HEK293 (cell line): Measurements from ENCODE around the gene KRTAP4-6.

ENCODE experiments used
- CTCF ChIA-PET: fragments of 350-600 bp; formaldehyde crosslinking; extraction: SDS; loops from one replicate; lab custom pipeline; 2021; ENCODE audit warnings: antibody characterized with exemption; lab: Yijun Ruan, JAX
- POLR2A ChIA-PET: fragments of 300-600 bp; formaldehyde crosslinking; extraction: SDS; loops from one replicate; lab custom pipeline; 2020; ENCODE audit warnings: antibody characterized with exemption, inconsistent platforms; lab: Yijun Ruan, JAX
- H3K27ac ChIP-seq: fragments of 200-500 bp; sonication (Bioruptor generic); 2 replicates; pipeline ENCODE4 v1.5.1; 2014; ENCODE audit warnings: low read depth, low read length, control low read depth, inconsistent platforms; ENCODE audit errors: extremely low read depth
- H3K36me3 ChIP-seq, 2 experiments: fragments of 200-500 bp in 1 of 2; sonication (Bioruptor generic) in 1 of 2; 1 replicate in 1 of 2; 2 replicates in 1 of 2; pipeline ENCODE4 v1.5.1; 2014 to 2017; ENCODE audit warnings: inconsistent platforms in 2 of 2, low read length in 2 of 2; ENCODE audit not compliant: control insufficient read depth in 2 of 2, insufficient read depth in 1 of 2
- H3K4me1 ChIP-seq: fragments of 200-500 bp; sonication (Bioruptor generic); 2 replicates; pipeline ENCODE4 v1.5.1; 2014; ENCODE audit warnings: mild to moderate bottlenecking, low read length, inconsistent platforms; ENCODE audit not compliant: control insufficient read depth, insufficient read depth
- H3K4me3 ChIP-seq: 2 replicates; pipeline ENCODE4 v1.5.1; 2011; ENCODE audit warnings: low read depth, mild to moderate bottlenecking, control low read depth, low read length, moderate library complexity
- H3K9me3 ChIP-seq: fragments of 200-500 bp; sonication (Bioruptor generic); 2 replicates; pipeline ENCODE4 v1.5.1; 2014; ENCODE audit warnings: low read depth, low read length, inconsistent platforms; ENCODE audit not compliant: control insufficient read depth, insufficient read depth
- BCL11A ChIP-seq: fragments of 450-650 bp; formaldehyde crosslinking; IDR thresholded peaks from 2 replicates; pipeline ENCODE4 v1.5.1; 2016; ENCODE audit warnings: low read depth, missing biosample characterization, missing genetic modification characterization
- BCL11B ChIP-seq: fragments of 450-650 bp; formaldehyde crosslinking; IDR thresholded peaks from 2 replicates; pipeline ENCODE4 v1.5.1; 2016; ENCODE audit warnings: low read depth, missing biosample characterization, missing genetic modification characterization
- EGR2 ChIP-seq: fragments of 450-650 bp; formaldehyde crosslinking; IDR thresholded peaks from 2 replicates; pipeline ENCODE4 v1.5.1; 2016; ENCODE audit warnings: low read depth, missing biosample characterization, missing genetic modification characterization
- FEZF1 ChIP-seq: fragments of 450-650 bp; formaldehyde crosslinking; IDR thresholded peaks from 2 replicates; pipeline ENCODE4 v1.5.1; 2016; ENCODE audit warnings: missing biosample characterization, missing genetic modification characterization
- GLI2 ChIP-seq: fragments of 450-650 bp; formaldehyde crosslinking; IDR thresholded peaks from 2 replicates; pipeline ENCODE4; 2017; ENCODE audit warnings: missing biosample characterization, missing genetic modification characterization, low read depth, borderline replicate concordance
- SETDB1 ChIP-seq: IDR thresholded peaks from one replicate; pipeline ENCODE4 v1.6.1; 2017; ENCODE audit warnings: mild to moderate bottlenecking, low read length, moderate library complexity, mixed read lengths; ENCODE audit not compliant: insufficient read length
- WT1 ChIP-seq: fragments of 450-650 bp; formaldehyde crosslinking; IDR thresholded peaks from 2 replicates; pipeline ENCODE4 v1.5.1; 2016; ENCODE audit warnings: missing biosample characterization, missing genetic modification characterization
- ZFP37 ChIP-seq: fragments of 450-650 bp; formaldehyde crosslinking; IDR thresholded peaks from 2 replicates; pipeline ENCODE4 v1.5.1; 2016; ENCODE audit warnings: missing biosample characterization, missing genetic modification characterization
- ZNF146 ChIP-seq: fragments of 450-650 bp; formaldehyde crosslinking; IDR thresholded peaks from 2 replicates; pipeline ENCODE4 v1.5.1; 2016; ENCODE audit warnings: missing biosample characterization, missing genetic modification characterization
- ZNF175 ChIP-seq: fragments of 450-650 bp; formaldehyde crosslinking; IDR thresholded peaks from 2 replicates; pipeline ENCODE4 v1.5.1; 2016; ENCODE audit warnings: missing biosample characterization, missing genetic modification characterization
- ZNF211 ChIP-seq: fragments of 450-650 bp; formaldehyde crosslinking; IDR thresholded peaks from 2 replicates; pipeline ENCODE4 v1.5.1; 2016; ENCODE audit warnings: low read depth, missing biosample characterization, missing genetic modification characterization
- ZNF274 ChIP-seq, 2 experiments: fragments of 200-500 bp in 1 of 2; fragments of 450-650 bp in 1 of 2; sonication (Bioruptor generic) in 1 of 2; formaldehyde crosslinking in 1 of 2; IDR thresholded peaks; 2 replicates each; pipeline versions ENCODE4 v1.5.1 to v1.6.1; 2014 to 2016; ENCODE audit warnings: borderline replicate concordance in 1 of 2, inconsistent platforms in 1 of 2, low read length in 1 of 2, missing biosample characterization in 1 of 2, missing genetic modification characterization in 1 of 2
- ZNF335 ChIP-seq: fragments of 450-650 bp; formaldehyde crosslinking; conservative IDR thresholded peaks from 2 replicates; pipeline ENCODE4 v1.5.1; 2016; ENCODE audit warnings: missing biosample characterization, missing genetic modification characterization
- ZNF341 ChIP-seq: fragments of 450-650 bp; formaldehyde crosslinking; IDR thresholded peaks from 2 replicates; pipeline ENCODE4; 2016; ENCODE audit warnings: low read depth, missing biosample characterization, missing genetic modification characterization
- ZNF354C ChIP-seq: fragments of 450-650 bp; formaldehyde crosslinking; IDR thresholded peaks from 2 replicates; pipeline ENCODE4 v1.5.1; 2016; ENCODE audit warnings: missing biosample characterization, missing genetic modification characterization, low read depth, borderline replicate concordance
- ZNF404 ChIP-seq: fragments of 450-650 bp; formaldehyde crosslinking; IDR thresholded peaks from 2 replicates; pipeline ENCODE4 v1.5.1; 2017; ENCODE audit warnings: missing biosample characterization, missing genetic modification characterization
- ZNF610 ChIP-seq: fragments of 450-650 bp; formaldehyde crosslinking; IDR thresholded peaks from 2 replicates; pipeline ENCODE4 v1.5.1; 2016; ENCODE audit warnings: missing biosample characterization, missing genetic modification characterization, borderline replicate concordance
- ZNF707 ChIP-seq: fragments of 450-650 bp; formaldehyde crosslinking; IDR thresholded peaks from 2 replicates; pipeline ENCODE4 v1.5.1; 2016; ENCODE audit warnings: missing biosample characterization, missing genetic modification characterization
- ZNF747 ChIP-seq: fragments of 450-650 bp; formaldehyde crosslinking; IDR thresholded peaks from 2 replicates; pipeline ENCODE4 v1.5.1; 2016; ENCODE audit warnings: missing biosample characterization, missing genetic modification characterization
- TF ChIP-seq, protein P1 (sequence below): sonication (generic); formaldehyde crosslinking; IDR thresholded peaks from 2 replicates; pipeline ENCODE4 v1.8.1; 2022; ENCODE audit warnings: mild to moderate bottlenecking, moderate library complexity, missing genetic modification reagents
- TF ChIP-seq, protein P2 (sequence below): fragments of 450-650 bp; formaldehyde crosslinking; optimal IDR thresholded peaks from 2 replicates; pipeline ENCODE3; 2016; ENCODE audit warnings: missing biosample characterization, mild to moderate bottlenecking, missing genetic modification characterization
- TF ChIP-seq, protein P3 (sequence below): fragments of 450-650 bp; formaldehyde crosslinking; IDR thresholded peaks from 2 replicates; pipeline ENCODE4 v1.5.0; 2017; ENCODE audit warnings: missing biosample characterization, missing genetic modification characterization, borderline replicate concordance
- TF ChIP-seq, protein P4 (sequence below): fragments of 450-650 bp; formaldehyde crosslinking; IDR thresholded peaks from 2 replicates; pipeline ENCODE4 v1.5.1; 2016; ENCODE audit warnings: missing biosample characterization, missing genetic modification characterization
- TF ChIP-seq, protein P5 (sequence below): fragments of 450-650 bp; formaldehyde crosslinking; IDR thresholded peaks from 2 replicates; pipeline ENCODE4; 2016; ENCODE audit warnings: missing biosample characterization, missing genetic modification characterization
- TF ChIP-seq, protein P6 (sequence below): fragments of 450-650 bp; formaldehyde crosslinking; IDR thresholded peaks from 2 replicates; pipeline ENCODE4 v1.5.1; 2016; ENCODE audit warnings: missing biosample characterization, missing genetic modification characterization

KRTAP4-6 gene

DNA sequence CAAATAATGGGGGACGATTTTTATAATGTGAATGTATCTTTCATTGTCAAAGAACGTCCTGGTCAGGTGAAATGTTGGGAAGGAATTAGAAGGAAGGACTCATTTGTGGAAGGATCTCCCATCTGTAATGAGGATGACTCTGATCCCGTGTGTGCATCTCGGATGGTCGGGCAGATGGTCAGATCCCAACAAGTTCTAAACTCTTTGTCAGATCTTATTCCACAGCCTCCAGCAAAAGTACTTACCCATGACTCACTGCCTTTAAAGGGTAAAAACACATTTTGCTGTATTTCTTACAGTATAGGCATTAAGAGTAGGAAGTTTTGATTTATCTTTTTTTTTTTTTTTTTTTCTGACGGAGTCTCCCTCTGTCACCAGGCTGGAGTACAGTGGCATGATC lies 41.9 kb downstream of the KRTAP4-6 start:
- H3K4me3 ChIP-seq, result no peak overlapping the region
- no peaks in the 10 kb centered on the region for H3K4me1 ChIP-seq
- POLR2A ChIA-PET, result no interaction called here
- no peak overlapping the region for H3K27ac ChIP-seq
- no peaks in the 10 kb centered on the region for H3K9me3 ChIP-seq
- no peaks in the 10 kb centered on the region for H3K36me3 ChIP-seq
- CTCF ChIA-PET, result no interaction called here
- TF ChIP-seq ZNF211 (tag by site-specific recombination) (no peak), ZNF404 (tag by site-specific recombination) (no peak), ZNF274 (IDR thresholded peaks at IDR 0.05; ENCODE audit: low read length) (no peak), ZNF274 (tag by site-specific recombination; IDR thresholded peaks at IDR 0.05; ENCODE audit: borderline replicate concordance) (no peak), ZNF354C (tag by site-specific recombination) (no peak), SETDB1 (no peak)
- TF ChIP-seq, protein P1, sequence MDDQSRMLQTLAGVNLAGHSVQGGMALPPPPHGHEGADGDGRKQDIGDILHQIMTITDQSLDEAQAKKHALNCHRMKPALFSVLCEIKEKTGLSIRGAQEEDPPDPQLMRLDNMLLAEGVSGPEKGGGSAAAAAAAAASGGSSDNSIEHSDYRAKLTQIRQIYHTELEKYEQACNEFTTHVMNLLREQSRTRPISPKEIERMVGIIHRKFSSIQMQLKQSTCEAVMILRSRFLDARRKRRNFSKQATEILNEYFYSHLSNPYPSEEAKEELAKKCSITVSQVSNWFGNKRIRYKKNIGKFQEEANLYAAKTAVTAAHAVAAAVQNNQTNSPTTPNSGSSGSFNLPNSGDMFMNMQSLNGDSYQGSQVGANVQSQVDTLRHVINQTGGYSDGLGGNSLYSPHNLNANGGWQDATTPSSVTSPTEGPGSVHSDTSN (CRISPR knock-in tag), result no peak
- TF ChIP-seq, protein P2, sequence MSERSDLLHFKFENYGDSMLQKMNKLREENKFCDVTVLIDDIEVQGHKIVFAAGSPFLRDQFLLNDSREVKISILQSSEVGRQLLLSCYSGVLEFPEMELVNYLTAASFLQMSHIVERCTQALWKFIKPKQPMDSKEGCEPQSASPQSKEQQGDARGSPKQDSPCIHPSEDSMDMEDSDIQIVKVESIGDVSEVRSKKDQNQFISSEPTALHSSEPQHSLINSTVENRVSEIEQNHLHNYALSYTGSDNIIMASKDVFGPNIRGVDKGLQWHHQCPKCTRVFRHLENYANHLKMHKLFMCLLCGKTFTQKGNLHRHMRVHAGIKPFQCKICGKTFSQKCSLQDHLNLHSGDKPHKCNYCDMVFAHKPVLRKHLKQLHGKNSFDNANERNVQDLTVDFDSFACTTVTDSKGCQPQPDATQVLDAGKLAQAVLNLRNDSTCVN (tag by site-specific recombination), result no peak
- TF ChIP-seq, protein P3, sequence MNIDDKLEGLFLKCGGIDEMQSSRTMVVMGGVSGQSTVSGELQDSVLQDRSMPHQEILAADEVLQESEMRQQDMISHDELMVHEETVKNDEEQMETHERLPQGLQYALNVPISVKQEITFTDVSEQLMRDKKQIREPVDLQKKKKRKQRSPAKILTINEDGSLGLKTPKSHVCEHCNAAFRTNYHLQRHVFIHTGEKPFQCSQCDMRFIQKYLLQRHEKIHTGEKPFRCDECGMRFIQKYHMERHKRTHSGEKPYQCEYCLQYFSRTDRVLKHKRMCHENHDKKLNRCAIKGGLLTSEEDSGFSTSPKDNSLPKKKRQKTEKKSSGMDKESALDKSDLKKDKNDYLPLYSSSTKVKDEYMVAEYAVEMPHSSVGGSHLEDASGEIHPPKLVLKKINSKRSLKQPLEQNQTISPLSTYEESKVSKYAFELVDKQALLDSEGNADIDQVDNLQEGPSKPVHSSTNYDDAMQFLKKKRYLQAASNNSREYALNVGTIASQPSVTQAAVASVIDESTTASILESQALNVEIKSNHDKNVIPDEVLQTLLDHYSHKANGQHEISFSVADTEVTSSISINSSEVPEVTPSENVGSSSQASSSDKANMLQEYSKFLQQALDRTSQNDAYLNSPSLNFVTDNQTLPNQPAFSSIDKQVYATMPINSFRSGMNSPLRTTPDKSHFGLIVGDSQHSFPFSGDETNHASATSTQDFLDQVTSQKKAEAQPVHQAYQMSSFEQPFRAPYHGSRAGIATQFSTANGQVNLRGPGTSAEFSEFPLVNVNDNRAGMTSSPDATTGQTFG (tag by site-specific recombination), result no peak
- TF ChIP-seq, all 188 proteins: peak for 0

DNA sequence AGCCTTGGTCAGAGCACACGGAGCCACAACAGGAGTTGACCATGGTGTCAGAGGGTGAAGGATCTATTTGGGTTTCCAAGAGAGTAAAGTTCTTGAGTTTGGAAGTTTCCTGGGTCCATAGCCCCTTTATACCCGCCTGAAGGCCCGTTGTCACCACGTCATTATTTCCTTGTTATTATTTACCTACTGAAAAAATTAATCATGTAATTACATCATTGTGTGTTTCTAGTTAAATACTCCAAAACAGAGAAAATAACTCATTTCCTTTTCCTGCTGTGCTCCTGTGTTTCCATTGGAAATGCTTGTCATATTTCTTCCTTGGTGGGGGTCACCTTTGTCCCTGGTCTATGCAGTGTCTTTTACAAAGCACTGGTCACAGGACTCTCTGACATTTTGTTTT lies 42.3 kb downstream of the KRTAP4-6 start, which contains the start of gene KRTAP4-8:
Gene KRTAP4-8, minus strand, starts transcription at position 101 of the 400 bp plus-strand sequence. Its CDS starts 58 bp downstream, at position 43.
- CTCF ChIA-PET, result no interaction called here
- POLR2A ChIA-PET, result no interaction called here
- Histone ChIP-seq H3K27ac (no peak within 1 kb of the TSS), H3K9me3 (no peaks in the 10 kb centered on the region), H3K36me3 (no peaks in the 10 kb centered on the region), H3K4me1 (no peaks in the 10 kb centered on the region), H3K4me3 (no peak within 1 kb of the TSS)
- TF ChIP-seq, protein P4, sequence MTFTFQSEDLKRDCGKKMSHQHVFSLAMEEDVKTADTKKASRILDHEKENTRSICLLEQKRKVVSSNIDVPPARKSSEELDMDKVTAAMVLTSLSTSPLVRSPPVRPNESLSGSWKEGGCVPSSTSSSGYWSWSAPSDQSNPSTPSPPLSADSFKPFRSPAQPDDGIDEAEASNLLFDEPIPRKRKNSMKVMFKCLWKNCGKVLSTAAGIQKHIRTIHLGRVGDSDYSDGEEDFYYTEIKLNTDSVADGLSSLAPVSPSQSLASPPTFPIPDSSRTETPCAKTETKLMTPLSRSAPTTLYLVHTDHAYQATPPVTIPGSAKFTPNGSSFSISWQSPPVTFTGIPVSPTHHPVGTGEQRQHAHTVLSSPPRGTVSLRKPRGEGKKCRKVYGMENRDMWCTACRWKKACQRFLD (tag by site-specific recombination), result no peak
- TF ChIP-seq ZNF335 (tag by site-specific recombination) (no peak), ZNF146 (tag by site-specific recombination) (no peak), EGR2 (no peak), ZNF175 (tag by site-specific recombination) (no peak), ZNF707 (tag by site-specific recombination) (no peak), ZNF747 (tag by site-specific recombination) (no peak), ZNF610 (tag by site-specific recombination) (no peak), WT1 (tag by site-specific recombination) (no peak), GLI2 (tag by site-specific recombination) (no peak), BCL11A (tag by site-specific recombination) (no peak), ZNF341 (tag by site-specific recombination) (no peak), FEZF1 (tag by site-specific recombination) (no peak), ZFP37 (tag by site-specific recombination) (no peak), BCL11B (tag by site-specific recombination) (no peak)
- TF ChIP-seq, protein P5, sequence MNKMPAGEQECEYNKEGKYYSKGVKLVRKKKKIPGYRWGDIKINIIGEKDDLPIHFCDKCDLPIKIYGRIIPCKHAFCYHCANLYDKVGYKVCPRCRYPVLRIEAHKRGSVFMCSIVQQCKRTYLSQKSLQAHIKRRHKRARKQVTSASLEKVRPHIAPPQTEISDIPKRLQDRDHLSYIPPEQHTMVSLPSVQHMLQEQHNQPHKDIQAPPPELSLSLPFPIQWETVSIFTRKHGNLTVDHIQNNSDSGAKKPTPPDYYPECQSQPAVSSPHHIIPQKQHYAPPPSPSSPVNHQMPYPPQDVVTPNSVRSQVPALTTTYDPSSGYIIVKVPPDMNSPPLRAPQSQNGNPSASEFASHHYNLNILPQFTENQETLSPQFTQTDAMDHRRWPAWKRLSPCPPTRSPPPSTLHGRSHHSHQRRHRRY, result no peak
- TF ChIP-seq, protein P6, sequence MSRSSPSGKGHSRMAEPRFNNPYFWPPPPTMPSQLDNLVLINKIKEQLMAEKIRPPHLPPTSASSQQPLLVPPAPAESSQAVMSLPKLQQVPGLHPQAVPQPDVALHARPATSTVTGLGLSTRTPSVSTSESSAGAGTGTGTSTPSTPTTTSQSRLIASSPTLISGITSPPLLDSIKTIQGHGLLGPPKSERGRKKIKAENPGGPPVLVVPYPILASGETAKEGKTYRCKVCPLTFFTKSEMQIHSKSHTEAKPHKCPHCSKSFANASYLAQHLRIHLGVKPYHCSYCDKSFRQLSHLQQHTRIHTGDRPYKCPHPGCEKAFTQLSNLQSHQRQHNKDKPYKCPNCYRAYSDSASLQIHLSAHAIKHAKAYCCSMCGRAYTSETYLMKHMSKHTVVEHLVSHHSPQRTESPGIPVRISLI, result no peak
